Chondrocyte (in vitro differentiated cells): Measurements from ENCODE around the gene CHKA. TPM values are rescaled to one million over a fixed set of nuclear protein-coding genes. Genes with fewer than 3 reads are reported as not detected.

Experiments
- DNase-seq: peaks from one replicate; pipeline ENCODE4 v3.0.0; 2021; ENCODE audit warnings: mixed read lengths, low spot score
- H3K27ac Mint-ChIP-seq: one replicate; pipeline ENCODE4 v1.8.0; 2021; ENCODE audit warnings: mild to moderate bottlenecking, moderate library complexity, mixed read lengths; ENCODE audit not compliant: unreplicated experiment
- H3K27me3 Mint-ChIP-seq: 2 replicates; pipeline ENCODE4 v1.8.0; 2021; ENCODE audit warnings: low read depth, mixed read lengths
- H3K36me3 Mint-ChIP-seq: 2 replicates; pipeline ENCODE4 v1.8.0; 2021; ENCODE audit warnings: low read depth, mixed read lengths
- H3K4me1 Mint-ChIP-seq: 2 replicates; pipeline ENCODE4 v1.8.0; 2021; ENCODE audit warnings: low read depth, mild to moderate bottlenecking, mixed read lengths
- H3K4me3 Mint-ChIP-seq: one replicate; pipeline ENCODE4 v1.8.0; 2021; ENCODE audit warnings: mild to moderate bottlenecking, moderate library complexity, mixed read lengths; ENCODE audit not compliant: unreplicated experiment
- H3K9me3 Mint-ChIP-seq: 2 replicates; pipeline ENCODE4 v1.8.0; 2021; ENCODE audit warnings: low read depth, mixed read lengths
- total RNA-seq: library from RNA; stranded (reverse); gene quantifications from 3 replicates; pipeline ENCODE4 v1.2.1, GENCODE V29; 2021
- TF ChIP-seq, protein P1 (sequence below): fragments of 200-600 bp; sonication (generic); IDR thresholded peaks from 2 replicates; pipeline ENCODE4 v1.5.0; 2021; ENCODE audit warnings: antibody characterized with exemption, mild to moderate bottlenecking, moderate library complexity

Gene CHKA
- total RNA-seq, 1 donor from 2014 or later = 21.0 TPM

DNA sequence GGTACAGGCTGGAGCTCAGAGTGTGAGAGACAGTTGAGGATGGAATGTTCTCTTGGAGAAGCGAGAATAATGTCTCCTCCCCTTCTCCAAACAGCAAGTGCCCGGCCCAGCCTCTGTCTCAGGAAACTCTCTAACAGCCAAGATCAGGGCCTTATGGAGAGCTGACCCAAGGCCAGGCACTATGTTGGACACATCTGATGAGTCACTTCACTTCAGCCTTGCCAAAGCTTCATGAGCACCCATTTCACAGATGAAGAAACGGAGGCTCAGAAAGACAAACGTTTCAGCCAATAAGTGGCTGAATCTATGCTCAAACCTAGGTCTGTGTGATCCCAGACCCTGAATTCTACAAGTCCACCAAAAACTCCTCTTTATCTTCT, 22.1 kb upstream of the CHKA start:
- DNase-seq = no peak
- H3K9me3 Mint-ChIP-seq = no peaks in the 10 kb centered on the region
- H3K4me1 Mint-ChIP-seq = peaks cover 4% of the 10 kb centered on the region
- no peaks in the 10 kb centered on the region for H3K36me3 Mint-ChIP-seq
- no peaks in the 10 kb centered on the region for H3K27me3 Mint-ChIP-seq
- H3K27ac Mint-ChIP-seq = no peak overlapping the region
- TF ChIP-seq, protein P1, sequence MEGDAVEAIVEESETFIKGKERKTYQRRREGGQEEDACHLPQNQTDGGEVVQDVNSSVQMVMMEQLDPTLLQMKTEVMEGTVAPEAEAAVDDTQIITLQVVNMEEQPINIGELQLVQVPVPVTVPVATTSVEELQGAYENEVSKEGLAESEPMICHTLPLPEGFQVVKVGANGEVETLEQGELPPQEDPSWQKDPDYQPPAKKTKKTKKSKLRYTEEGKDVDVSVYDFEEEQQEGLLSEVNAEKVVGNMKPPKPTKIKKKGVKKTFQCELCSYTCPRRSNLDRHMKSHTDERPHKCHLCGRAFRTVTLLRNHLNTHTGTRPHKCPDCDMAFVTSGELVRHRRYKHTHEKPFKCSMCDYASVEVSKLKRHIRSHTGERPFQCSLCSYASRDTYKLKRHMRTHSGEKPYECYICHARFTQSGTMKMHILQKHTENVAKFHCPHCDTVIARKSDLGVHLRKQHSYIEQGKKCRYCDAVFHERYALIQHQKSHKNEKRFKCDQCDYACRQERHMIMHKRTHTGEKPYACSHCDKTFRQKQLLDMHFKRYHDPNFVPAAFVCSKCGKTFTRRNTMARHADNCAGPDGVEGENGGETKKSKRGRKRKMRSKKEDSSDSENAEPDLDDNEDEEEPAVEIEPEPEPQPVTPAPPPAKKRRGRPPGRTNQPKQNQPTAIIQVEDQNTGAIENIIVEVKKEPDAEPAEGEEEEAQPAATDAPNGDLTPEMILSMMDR = no peak
- no peak overlapping the region for H3K4me3 Mint-ChIP-seq

DNA sequence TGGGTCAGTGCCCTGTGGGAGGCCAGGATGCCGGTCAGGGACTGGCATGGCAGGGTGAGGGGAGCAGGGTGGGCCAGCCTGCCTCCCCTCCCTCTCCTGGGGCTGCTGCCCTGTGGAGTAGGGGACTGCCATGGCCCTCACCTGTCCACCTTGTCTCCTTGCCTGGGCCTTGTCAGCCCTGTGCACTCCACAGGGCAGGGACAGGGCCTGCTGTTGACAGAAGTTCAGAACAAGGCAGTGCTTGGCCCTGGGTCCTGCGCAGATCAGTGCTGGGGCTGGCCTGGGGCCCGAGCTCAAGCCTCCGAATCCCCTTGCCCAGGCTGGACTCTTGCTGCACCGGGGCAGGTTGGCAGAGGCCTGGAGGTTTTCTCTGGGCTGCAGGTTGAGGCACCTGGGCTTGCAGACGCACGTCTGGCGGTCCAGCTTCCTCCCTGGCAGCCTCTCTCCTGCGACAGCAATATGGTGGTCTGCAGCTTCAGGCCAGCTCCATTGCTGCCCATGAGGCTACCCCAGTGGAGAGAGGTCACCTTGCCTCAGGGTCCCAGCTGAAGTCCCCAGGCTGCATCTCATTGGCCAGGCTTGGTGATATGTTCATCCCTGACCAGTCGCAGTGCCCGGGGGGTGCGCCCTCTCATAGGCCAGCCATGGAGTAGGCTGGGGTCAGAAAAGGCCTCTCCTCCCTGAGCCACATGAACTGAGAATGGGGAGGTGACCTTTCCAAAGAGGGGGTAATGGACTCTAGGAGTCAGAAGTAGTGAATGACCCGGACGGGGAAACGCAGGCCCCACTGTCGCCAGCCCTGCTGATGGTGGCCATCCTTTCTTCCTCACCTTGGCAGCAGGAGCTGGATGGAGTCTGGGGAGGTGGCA, 21.5 kb upstream of the CHKA start:
- no peak for DNase-seq
- Mint-ChIP-seq H3K27me3 (no peaks in the 10 kb centered on the region), H3K4me1 (peaks cover 4% of the 10 kb centered on the region), H3K4me3 (no peak overlapping the region), H3K9me3 (no peaks in the 10 kb centered on the region), H3K36me3 (no peaks in the 10 kb centered on the region), H3K27ac (no peak overlapping the region)
- TF ChIP-seq, protein P1 = no peak

DNA sequence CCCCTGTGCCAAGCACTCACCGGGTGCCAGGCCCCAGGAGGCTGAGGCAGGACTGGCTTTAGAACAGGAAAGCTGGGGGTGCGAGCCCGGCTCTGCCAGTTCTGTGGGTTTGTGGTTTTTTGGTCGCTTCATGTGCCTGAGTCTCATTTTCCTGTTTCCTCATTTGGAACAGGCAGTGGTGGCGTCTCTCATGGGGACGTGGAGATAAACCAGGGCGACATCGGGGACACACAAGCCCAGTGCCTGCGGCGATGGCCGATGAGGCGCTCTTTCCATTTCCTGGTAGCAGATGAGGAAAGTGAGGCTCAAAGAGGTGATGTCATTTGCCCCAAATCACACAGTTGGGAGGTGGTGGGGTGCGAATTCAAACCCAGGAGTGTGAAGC, 20.8 kb upstream of the CHKA start:
- Mint-ChIP-seq H3K4me1 (peaks cover 4% of the 10 kb centered on the region), H3K9me3 (no peaks in the 10 kb centered on the region), H3K27ac (no peak overlapping the region), H3K27me3 (no peaks in the 10 kb centered on the region), H3K36me3 (no peaks in the 10 kb centered on the region), H3K4me3 (no peak overlapping the region)
- TF ChIP-seq, protein P1 = no peak
- DNase-seq = no peak

DNA sequence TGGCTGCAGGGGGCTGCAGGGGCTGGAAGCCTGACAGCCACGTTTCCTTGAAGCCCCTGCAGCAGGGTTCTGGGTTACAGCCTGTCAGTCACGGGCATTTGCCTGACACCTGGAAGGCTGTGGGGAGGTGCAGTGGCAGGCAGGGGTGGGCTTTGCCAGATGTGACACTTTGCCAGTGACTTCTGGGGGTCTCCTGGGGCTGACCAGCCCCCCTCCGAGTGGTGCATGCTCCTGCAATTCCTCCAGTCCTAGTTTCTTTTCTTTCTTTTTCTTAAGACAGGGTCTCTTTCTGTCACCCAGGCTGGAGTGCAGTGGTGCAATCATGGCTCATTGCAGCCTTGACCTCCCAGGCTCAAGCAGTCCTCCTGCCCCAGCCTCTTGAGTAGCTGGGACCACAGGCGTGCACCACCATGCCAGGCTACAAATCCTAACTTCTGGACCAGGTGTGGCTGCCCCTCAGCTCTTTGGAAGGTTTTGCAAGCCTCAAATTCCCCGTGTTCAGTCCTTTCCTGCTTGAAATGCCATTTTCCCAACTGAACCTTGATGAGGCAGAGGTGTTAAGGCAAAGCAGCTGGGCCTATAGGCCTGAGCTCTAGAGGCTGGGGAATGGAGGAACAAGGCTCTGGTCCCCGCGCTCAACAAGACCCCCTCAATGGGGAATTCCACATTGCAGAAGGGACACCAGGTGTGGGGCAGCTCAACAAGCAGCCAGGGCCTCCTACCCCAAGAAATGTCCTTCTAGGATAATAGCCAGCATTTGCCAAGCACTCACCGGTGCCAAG, 20.2 kb upstream of the CHKA start:
- no peak overlapping the region for H3K4me3 Mint-ChIP-seq
- peaks cover 3% of the 10 kb centered on the region for H3K4me1 Mint-ChIP-seq
- no peaks in the 10 kb centered on the region for H3K9me3 Mint-ChIP-seq
- no peaks in the 10 kb centered on the region for H3K27me3 Mint-ChIP-seq
- no peak for DNase-seq
- TF ChIP-seq, protein P1 = no peak
- no peaks in the 10 kb centered on the region for H3K36me3 Mint-ChIP-seq
- H3K27ac Mint-ChIP-seq = no peak overlapping the region

DNA sequence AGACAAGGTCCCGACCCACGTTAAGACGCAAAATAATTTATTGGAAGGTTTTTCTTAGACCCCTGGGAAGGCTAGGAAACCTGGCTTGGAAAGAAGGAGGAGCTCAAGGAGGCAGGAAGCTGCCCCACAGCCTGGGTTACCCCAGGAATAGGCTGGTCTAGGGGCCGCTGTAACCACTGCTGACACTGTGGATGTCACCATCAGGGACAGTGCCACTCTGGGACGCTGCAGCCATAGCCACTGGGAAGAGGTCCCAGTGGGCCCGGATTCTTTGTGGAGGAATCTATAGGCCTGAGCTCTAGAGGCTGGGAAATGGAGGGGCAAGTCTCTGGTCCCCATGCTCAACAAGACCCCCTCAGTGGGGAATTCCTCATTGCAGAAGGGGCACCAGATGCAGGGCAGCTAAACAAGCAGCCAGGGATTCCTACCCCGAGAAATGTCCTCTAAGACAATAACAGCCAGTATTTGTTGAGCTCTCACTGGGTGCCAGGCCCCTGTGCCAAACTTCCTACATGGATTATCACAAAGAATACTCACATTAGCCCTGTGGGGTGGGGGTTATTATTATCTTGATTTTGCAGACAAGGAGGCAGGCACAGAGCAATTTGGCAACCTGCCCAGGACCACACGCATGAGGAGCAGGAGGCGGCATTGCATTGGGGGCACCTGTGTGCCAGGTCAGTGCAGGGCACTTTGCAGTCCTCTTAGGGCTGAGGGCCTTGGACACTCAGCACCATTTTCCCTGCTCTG, 19.5 kb upstream of the CHKA start:
- Mint-ChIP-seq H3K36me3 (no peaks in the 10 kb centered on the region), H3K27me3 (no peaks in the 10 kb centered on the region), H3K9me3 (no peaks in the 10 kb centered on the region), H3K4me3 (no peak overlapping the region), H3K27ac (no peak overlapping the region), H3K4me1 (no peaks in the 10 kb centered on the region)
- no peak for DNase-seq
- TF ChIP-seq, protein P1 = no peak
